Esophagus muscularis mucosa (tissue), 3 donors: Measurements from ENCODE around the gene KNL1.
"Not testable (repeated sequence)": the region's sequence is repeated elsewhere in the genome, so short reads cannot be mapped to it uniquely, and the experiment has no call there.

Experiments used
- POLR2A ChIP-seq: fragments of 450-650 bp; IDR thresholded peaks from one replicate; pipeline ENCODE4 v1.6.1; 2017; ENCODE audit warnings: antibody characterized with exemption, moderate library complexity, mild to moderate bottlenecking, low read depth
- TF ChIP-seq, protein P1 (sequence below), 3 experiments: fragments of 200-600 bp in 2 of 3; fragments of 450-650 bp in 1 of 3; sonication (generic) in 2 of 3; IDR thresholded peaks; one replicate each; pipeline ENCODE4 v1.5.1; 2017 to 2019; ENCODE audit warnings: antibody characterized with exemption in 3 of 3, mild to moderate bottlenecking in 2 of 3, moderate library complexity in 1 of 3

DNA sequence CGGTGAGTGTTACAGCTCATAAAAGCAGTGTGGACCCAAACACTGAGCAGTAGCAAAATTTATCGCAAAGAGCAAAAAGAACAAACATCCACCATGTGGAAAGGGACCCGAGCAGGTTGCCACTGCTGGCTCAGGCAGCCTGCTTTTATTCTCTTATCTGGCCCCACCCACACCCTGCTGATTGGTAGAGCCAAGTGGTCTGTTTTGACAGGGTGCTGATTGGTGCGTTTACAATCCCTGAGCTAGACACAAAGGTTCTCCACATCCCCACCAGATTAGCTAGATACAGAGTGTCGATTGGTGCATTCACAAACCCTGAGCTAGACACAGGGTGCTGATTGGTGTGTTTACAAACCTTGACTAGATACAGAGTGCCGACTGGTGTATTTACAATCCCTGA lies 82.2 kb downstream of the KNL1 start:
- not testable (repeated sequence) for TF ChIP-seq POLR2A
- TF ChIP-seq, protein P1, sequence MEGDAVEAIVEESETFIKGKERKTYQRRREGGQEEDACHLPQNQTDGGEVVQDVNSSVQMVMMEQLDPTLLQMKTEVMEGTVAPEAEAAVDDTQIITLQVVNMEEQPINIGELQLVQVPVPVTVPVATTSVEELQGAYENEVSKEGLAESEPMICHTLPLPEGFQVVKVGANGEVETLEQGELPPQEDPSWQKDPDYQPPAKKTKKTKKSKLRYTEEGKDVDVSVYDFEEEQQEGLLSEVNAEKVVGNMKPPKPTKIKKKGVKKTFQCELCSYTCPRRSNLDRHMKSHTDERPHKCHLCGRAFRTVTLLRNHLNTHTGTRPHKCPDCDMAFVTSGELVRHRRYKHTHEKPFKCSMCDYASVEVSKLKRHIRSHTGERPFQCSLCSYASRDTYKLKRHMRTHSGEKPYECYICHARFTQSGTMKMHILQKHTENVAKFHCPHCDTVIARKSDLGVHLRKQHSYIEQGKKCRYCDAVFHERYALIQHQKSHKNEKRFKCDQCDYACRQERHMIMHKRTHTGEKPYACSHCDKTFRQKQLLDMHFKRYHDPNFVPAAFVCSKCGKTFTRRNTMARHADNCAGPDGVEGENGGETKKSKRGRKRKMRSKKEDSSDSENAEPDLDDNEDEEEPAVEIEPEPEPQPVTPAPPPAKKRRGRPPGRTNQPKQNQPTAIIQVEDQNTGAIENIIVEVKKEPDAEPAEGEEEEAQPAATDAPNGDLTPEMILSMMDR (IDR thresholded peaks at IDR 0.05): not testable (repeated sequence)
